IMR-90 (cell line): ENCODE measurements around the gene NFATC3. TPM values are rescaled to one million over a fixed set of nuclear protein-coding genes. Genes with fewer than 3 reads are reported as not detected.

Source experiments
- ATAC-seq: fragments of 200-7000 bp; cut with Tn5 transposase; 2 replicates; pipeline ENCODE4 v1.9.1; 2020; ENCODE audit warnings: low read depth, mild to moderate bottlenecking, moderate library complexity
- BruUV-seq: library from RNA; stranded (reverse); fragments of 400-500 nt; replicated peaks from 2 replicates; lab custom pipeline; 2021; lab: Mats Ljungman, UMichigan
- CTCF ChIA-PET: fragments of 300-600 bp; formaldehyde crosslinking; extraction: SDS; loops from one replicate; lab custom pipeline; 2021; ENCODE audit warnings: antibody characterized with exemption; lab: Yijun Ruan, JAX
- POLR2A ChIA-PET: fragments of 300-600 bp; sonication (Branson Sonifier 250); formaldehyde crosslinking; loops from one replicate; lab custom pipeline; 2022; ENCODE audit warnings: antibody characterized with exemption; ENCODE audit not compliant: unreplicated experiment; lab: Charles Lee
- DNase-seq: peaks from one replicate; pipeline ENCODE4 v3.0.0; 2013
- H2AFZ ChIP-seq: replicated peaks from 2 replicates; pipeline ENCODE3; 2013; ENCODE audit warnings: low read length, mild to moderate bottlenecking; ENCODE audit not compliant: poor library complexity
- H2AK5ac ChIP-seq: 2 replicates; pipeline ENCODE4 v1.6.1; 2013; ENCODE audit warnings: low read depth, low read length, inconsistent platforms
- H2AK9ac ChIP-seq: replicated peaks from 2 replicates; pipeline ENCODE3; 2013; ENCODE audit warnings: mild to moderate bottlenecking, low read depth, low read length, moderate library complexity; ENCODE audit not compliant: poor library complexity
- H2BK120ac ChIP-seq: 2 replicates; pipeline ENCODE4 v1.6.1; 2013; ENCODE audit warnings: low read depth, low read length, inconsistent platforms
- H2BK15ac ChIP-seq: 3 replicates; pipeline ENCODE4 v1.6.1; 2013; ENCODE audit warnings: low read depth, low read length, inconsistent platforms
- H2BK20ac ChIP-seq: 2 replicates; pipeline ENCODE4 v1.6.1; 2013; ENCODE audit warnings: low read depth, mild to moderate bottlenecking, inconsistent platforms, low read length, moderate library complexity
- H2BK5ac ChIP-seq: 2 replicates; pipeline ENCODE4 v1.6.1; 2013; ENCODE audit warnings: mild to moderate bottlenecking, low read depth, low read length, inconsistent platforms; ENCODE audit not compliant: poor library complexity, severe bottlenecking
- H3K14ac ChIP-seq: replicated peaks from 2 replicates; pipeline ENCODE4 v1.6.1; 2013; ENCODE audit warnings: low read depth, low read length, inconsistent platforms
- H3K18ac ChIP-seq: 2 replicates; pipeline ENCODE4 v1.6.1; 2013; ENCODE audit warnings: low read depth, low read length, control low read depth
- H3K23ac ChIP-seq: 2 replicates; pipeline ENCODE4 v1.6.1; 2013; ENCODE audit warnings: low read depth, low read length, inconsistent platforms
- H3K27ac ChIP-seq: 2 replicates; pipeline ENCODE4 v1.5.1; 2013; ENCODE audit warnings: mild to moderate bottlenecking, control low read depth, low read length; ENCODE audit not compliant: insufficient read depth
- H3K27me3 ChIP-seq: 2 replicates; pipeline ENCODE4 v1.6.1; 2013; ENCODE audit warnings: low read length; ENCODE audit not compliant: control insufficient read depth, insufficient read depth
- H3K36me3 ChIP-seq: 2 replicates; pipeline ENCODE4 v1.6.1; 2013; ENCODE audit warnings: low read length, mixed read lengths; ENCODE audit not compliant: control insufficient read depth, insufficient read depth
- H3K4ac ChIP-seq: 2 replicates; pipeline ENCODE4 v1.6.1; 2013; ENCODE audit warnings: low read depth, low read length, inconsistent platforms
- H3K4me1 ChIP-seq: 2 replicates; pipeline ENCODE4 v1.6.1; 2013; ENCODE audit warnings: low read length, mixed read lengths; ENCODE audit not compliant: control insufficient read depth, insufficient read depth
- H3K4me2 ChIP-seq: 2 replicates; pipeline ENCODE4 v1.6.1; 2013; ENCODE audit warnings: low read depth, mild to moderate bottlenecking, control low read depth, low read length, moderate library complexity
- H3K4me3 ChIP-seq: 2 replicates; pipeline ENCODE4 v1.5.1; 2013; ENCODE audit warnings: low read depth, mild to moderate bottlenecking, control low read depth, low read length, moderate library complexity; ENCODE audit not compliant: insufficient read depth
- H3K56ac ChIP-seq: 2 replicates; pipeline ENCODE4 v1.6.1; 2013; ENCODE audit warnings: low read length, inconsistent platforms; ENCODE audit not compliant: insufficient read depth; ENCODE audit errors: extremely low read depth
- H3K79me1 ChIP-seq, 2 experiments: 2 replicates each; pipeline ENCODE4 v1.6.1; 2013; ENCODE audit warnings: low read length in 2 of 2, inconsistent platforms in 1 of 2, low read depth in 1 of 2
- H3K9ac ChIP-seq: 2 replicates; pipeline ENCODE4 v1.6.1; 2013; ENCODE audit warnings: low read depth, low read length, control low read depth
- H3K9me1 ChIP-seq: 2 replicates; pipeline ENCODE4 v1.6.1; 2013; ENCODE audit warnings: low read length, inconsistent platforms; ENCODE audit not compliant: insufficient read depth
- H3K9me3 ChIP-seq: 2 replicates; pipeline ENCODE4 v1.6.1; 2013; ENCODE audit warnings: low read length; ENCODE audit not compliant: control insufficient read depth, insufficient read depth
- H4K20me1 ChIP-seq: 2 replicates; pipeline ENCODE4 v1.6.1; 2013; ENCODE audit warnings: low read length, inconsistent platforms; ENCODE audit not compliant: insufficient read depth
- H4K5ac ChIP-seq: 2 replicates; pipeline ENCODE4 v1.6.1; 2013; ENCODE audit warnings: mild to moderate bottlenecking, low read depth, low read length, control low read depth
- H4K8ac ChIP-seq, 2 experiments: 2 replicates each; pipeline ENCODE4 v1.6.1; 2013; ENCODE audit warnings: low read depth in 2 of 2, low read length in 2 of 2, control low read depth in 1 of 2, inconsistent platforms in 1 of 2
- H4K91ac ChIP-seq: 2 replicates; pipeline ENCODE4 v1.6.1; 2013; ENCODE audit warnings: low read depth, low read length, inconsistent platforms; ENCODE audit not compliant: insufficient read depth
- BHLHE40 ChIP-seq: fragments of 150-350 bp; IDR thresholded peaks from 2 replicates; pipeline ENCODE4 v1.6.1; 2016; ENCODE audit warnings: mild to moderate bottlenecking, low read depth, low read length
- CEBPB ChIP-seq: IDR thresholded peaks from 2 replicates; pipeline ENCODE4 v1.6.1; 2012; ENCODE audit warnings: low read depth, low read length, improper control_type of control experiment
- CHD1 ChIP-seq: IDR thresholded peaks from 2 replicates; pipeline ENCODE4 v1.6.1; 2012; ENCODE audit warnings: low read depth, low read length, improper control_type of control experiment
- FOS ChIP-seq: fragments of 150-350 bp; IDR thresholded peaks from 2 replicates; pipeline ENCODE4 v1.6.1; 2016; ENCODE audit warnings: low read depth, low read length
- MAFK ChIP-seq: IDR thresholded peaks from 2 replicates; pipeline ENCODE4 v1.6.1; 2012; ENCODE audit warnings: low read depth, low read length, improper control_type of control experiment
- MAZ ChIP-seq: IDR thresholded peaks from 2 replicates; pipeline ENCODE4 v1.6.1; 2012; ENCODE audit warnings: low read depth, mild to moderate bottlenecking, low read length, improper control_type of control experiment, moderate library complexity, borderline replicate concordance
- POLR2A ChIP-seq: IDR thresholded peaks from 2 replicates; pipeline ENCODE4 v1.6.1; 2012; ENCODE audit warnings: mild to moderate bottlenecking, low read depth, low read length
- RAD21 ChIP-seq: IDR thresholded peaks from 2 replicates; pipeline ENCODE4 v1.6.1; 2012; ENCODE audit warnings: low read length, improper control_type of control experiment
- RCOR1 ChIP-seq: IDR thresholded peaks from 2 replicates; pipeline ENCODE4 v1.6.1; 2012; ENCODE audit warnings: mild to moderate bottlenecking, low read length, improper control_type of control experiment; ENCODE audit not compliant: insufficient replicate concordance
- WGBS, 2 experiments: methylation state at CpG; one replicate each; pipeline versions ENCODE4 v1.1.5 to v1.1.7; 2013; ENCODE audit warnings: missing lambda C conversion rate in 2 of 2; ENCODE audit not compliant: insufficient read length in 1 of 2; ENCODE audit errors: extremely low coverage in 2 of 2; 5-methylcytosine and 5-hydroxymethylcytosine counted together
- dilution Hi-C: fragments of 300-500 bp; cut with HindIII; formaldehyde crosslinking; loops from one replicate; pipeline ENCODE4 v1.14.3; 2018; ENCODE audit warnings: low sequenced_read_pairs; ENCODE audit not compliant: unreplicated experiment
- in situ Hi-C: fragments of 300-500 bp; cut with MboI; formaldehyde crosslinking; loops from 3 replicates; pipeline ENCODE4 v1.14.3; 2019; ENCODE audit warnings: low sequenced_read_pairs, inconsistent platforms, mixed read lengths
- intact Hi-C: fragments of 100-400 bp; cut with micrococcal nuclease; formaldehyde crosslinking; loops from 2 replicates; pipeline ENCODE4 v1.10.0; 2022
- polyA plus RNA-seq, 3 experiments: library from polyadenylated mRNA; depleted of rRNA; stranded (reverse); fragments of >200 nt; gene quantifications; 2 replicates each; pipeline ENCODE4 v1.2.3, GENCODE V29; 2012; ENCODE audit warnings: low replicate concordance in 1 of 3
- total RNA-seq: library from RNA; depleted of rRNA; stranded (reverse); fragments of >200 nt; gene quantifications from 2 replicates; pipeline ENCODE4 v1.2.3, GENCODE V29; 2012
- TF ChIP-seq, protein P1 (sequence below): conservative IDR thresholded peaks from 2 replicates; pipeline ENCODE4 v1.5.1; 2012; ENCODE audit warnings: mild to moderate bottlenecking, low read depth, low read length, improper control_type of control experiment

NFATC3 gene
- total and polyA plus RNA-seq, 2 of the 4 experiments (the other 2 are of a cell fraction) = 6.3 to 21.5 TPM

DNA sequence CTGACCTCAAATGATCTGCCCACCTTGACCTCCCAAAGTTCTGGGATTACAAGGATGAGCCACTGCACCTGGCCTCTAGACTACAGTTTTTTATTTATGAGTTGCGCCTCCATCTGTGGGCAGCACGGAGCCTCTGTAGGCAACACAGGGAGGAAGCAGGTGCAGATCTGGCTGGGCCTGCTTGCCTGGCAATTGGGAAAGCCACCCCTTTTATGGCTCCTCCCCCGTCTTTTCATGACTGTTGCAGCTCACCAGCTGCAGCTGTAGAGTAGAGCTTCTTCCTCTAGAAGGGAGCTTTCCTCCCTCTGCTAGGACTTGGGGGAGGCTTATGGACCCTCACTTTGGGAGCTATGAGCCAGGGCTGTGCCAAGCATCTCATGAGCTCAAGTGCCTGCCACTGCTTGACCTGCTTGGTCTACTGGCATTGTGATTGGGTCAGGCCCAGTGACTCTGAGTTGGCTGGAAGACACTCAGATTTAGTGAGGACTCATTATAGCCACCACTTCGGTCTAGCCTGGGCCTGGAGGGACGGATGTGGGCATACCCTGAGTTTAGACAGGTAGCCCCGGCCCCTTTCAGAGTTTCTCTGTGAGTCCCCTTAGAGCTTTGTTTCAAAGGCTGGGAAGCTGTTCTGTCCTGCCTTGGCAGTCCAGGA is 172.2 kb downstream of the NFATC3 start:
- peak overlapping the region; percentile 56 for H2BK5ac ChIP-seq
- DNase-seq (peak; percentile 20), ATAC-seq (peak; percentile 7)
- peak overlapping the region; percentile 70 for H4K91ac ChIP-seq
- H3K14ac ChIP-seq = peak overlapping the region; percentile 11; the same call in 1 of the 2 replicates
- no peak overlapping the region for H3K56ac ChIP-seq
- TF ChIP-seq FOS (no peak), CHD1 (no peak), RAD21 (no peak), BHLHE40 (no peak), RCOR1 (no peak), POLR2A (no peak), MAFK (no peak), MAZ (no peak), CEBPB (no peak)
- TF ChIP-seq, protein P1, sequence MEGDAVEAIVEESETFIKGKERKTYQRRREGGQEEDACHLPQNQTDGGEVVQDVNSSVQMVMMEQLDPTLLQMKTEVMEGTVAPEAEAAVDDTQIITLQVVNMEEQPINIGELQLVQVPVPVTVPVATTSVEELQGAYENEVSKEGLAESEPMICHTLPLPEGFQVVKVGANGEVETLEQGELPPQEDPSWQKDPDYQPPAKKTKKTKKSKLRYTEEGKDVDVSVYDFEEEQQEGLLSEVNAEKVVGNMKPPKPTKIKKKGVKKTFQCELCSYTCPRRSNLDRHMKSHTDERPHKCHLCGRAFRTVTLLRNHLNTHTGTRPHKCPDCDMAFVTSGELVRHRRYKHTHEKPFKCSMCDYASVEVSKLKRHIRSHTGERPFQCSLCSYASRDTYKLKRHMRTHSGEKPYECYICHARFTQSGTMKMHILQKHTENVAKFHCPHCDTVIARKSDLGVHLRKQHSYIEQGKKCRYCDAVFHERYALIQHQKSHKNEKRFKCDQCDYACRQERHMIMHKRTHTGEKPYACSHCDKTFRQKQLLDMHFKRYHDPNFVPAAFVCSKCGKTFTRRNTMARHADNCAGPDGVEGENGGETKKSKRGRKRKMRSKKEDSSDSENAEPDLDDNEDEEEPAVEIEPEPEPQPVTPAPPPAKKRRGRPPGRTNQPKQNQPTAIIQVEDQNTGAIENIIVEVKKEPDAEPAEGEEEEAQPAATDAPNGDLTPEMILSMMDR = no peak
- H2BK15ac ChIP-seq = peak overlapping the region; percentile 25; the same call in 2 of the 3 replicates
- H3K23ac ChIP-seq = 0 out of 2 replicates have a peak overlapping the region, but pooled peaks have one; percentile 19
- dilution Hi-C loops = no loop called here
- H2AK5ac ChIP-seq = peak overlapping the region; percentile 76
- no peak overlapping the region for H2BK20ac ChIP-seq
- ChIA-PET CTCF (interaction anchor here (1.4 kb wide), 1 partner anchor 71 kb away, joined by 3 read pairs; no protein-coding TSS in a partner anchor), POLR2A (interaction anchor here (0.5 kb wide), 1 partner anchor 172 kb away, joined by 3 read pairs; the partner anchor contains the start of gene NFATC3)
- H3K79me1 ChIP-seq = peaks cover 0 to 12% of the 10 kb centered on the region in 2 experiments; a peak in 1 of 4 replicates
- peak overlapping the region; percentile 51; the same call in 1 of the 2 replicates for H3K18ac ChIP-seq
- 100% methylated on average over 1 of the region's 6 CpGs; no CpG with 5 or more reads in 1 of the 2 experiments for WGBS, 2 experiments
- H3K4me3 ChIP-seq = no peak overlapping the region
- 0 out of 2 replicates have a peak overlapping the region, but pooled peaks have one; percentile 16 for H3K4me2 ChIP-seq
- peaks cover 23% of the 10 kb centered on the region for H3K36me3 ChIP-seq
- intact Hi-C loops = no loop called here
- peak overlapping the region; percentile 21; the same call in 1 of the 2 replicates for H3K9ac ChIP-seq
- BruUV-seq = no TSS peak
- H3K4me1 ChIP-seq = peaks cover 13% of the 10 kb centered on the region
- peak overlapping the region; percentile 8; the same call in 1 of the 2 replicates for H2BK120ac ChIP-seq
- H4K8ac ChIP-seq = peak overlapping the region; percentile 12 to 40; a peak in 3 of 4 replicates
- no peaks in the 10 kb centered on the region for H3K9me3 ChIP-seq
- in situ Hi-C loops = no loop called here
- H3K4ac ChIP-seq = peak overlapping the region; percentile 83
- H3K9me1 ChIP-seq = no peaks in the 10 kb centered on the region
- H4K5ac ChIP-seq = peak overlapping the region; percentile 75
- peak overlapping the region; percentile 80 for H2AFZ ChIP-seq
- no peaks in the 10 kb centered on the region for H4K20me1 ChIP-seq
- peak overlapping the region; percentile 68 for H3K27ac ChIP-seq
- H3K27me3 ChIP-seq = no peaks in the 10 kb centered on the region
- H2AK9ac ChIP-seq = peak overlapping the region; percentile 71
